ENCODE data around the gene PCNX2.
"Not testable (repeated sequence)": the region's sequence is repeated elsewhere in the genome, so short reads cannot be mapped to it uniquely, and the experiment has no call there.

PCNX2 gene

DNA sequence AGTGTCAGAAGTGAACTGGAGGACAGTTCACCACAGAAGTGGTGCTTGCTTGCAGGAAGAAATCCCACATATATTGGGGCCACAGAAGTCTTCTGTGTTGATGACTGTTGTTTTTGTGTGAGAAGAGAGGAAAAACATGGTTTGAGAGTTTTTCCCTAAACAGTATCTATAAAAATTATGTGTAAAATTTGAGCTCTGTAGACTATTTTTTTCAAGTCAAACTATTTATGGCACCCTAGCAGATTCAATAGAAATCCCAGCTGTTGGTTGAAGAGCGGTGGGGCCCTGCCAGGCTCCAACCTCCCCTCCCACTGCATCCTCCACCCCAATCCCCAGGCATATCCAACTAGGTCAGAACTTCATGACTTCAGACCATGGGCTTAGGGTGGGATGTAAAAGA is 283.5 kb downstream of the PCNX2 start:
- H3K27ac ChIP-seq = no peak overlapping the region
- TF ChIP-seq CTCF (conservative IDR thresholded peaks at IDR 0.05) (no peak), ZFX (IDR thresholded peaks at IDR 0.05) (no peak)

DNA sequence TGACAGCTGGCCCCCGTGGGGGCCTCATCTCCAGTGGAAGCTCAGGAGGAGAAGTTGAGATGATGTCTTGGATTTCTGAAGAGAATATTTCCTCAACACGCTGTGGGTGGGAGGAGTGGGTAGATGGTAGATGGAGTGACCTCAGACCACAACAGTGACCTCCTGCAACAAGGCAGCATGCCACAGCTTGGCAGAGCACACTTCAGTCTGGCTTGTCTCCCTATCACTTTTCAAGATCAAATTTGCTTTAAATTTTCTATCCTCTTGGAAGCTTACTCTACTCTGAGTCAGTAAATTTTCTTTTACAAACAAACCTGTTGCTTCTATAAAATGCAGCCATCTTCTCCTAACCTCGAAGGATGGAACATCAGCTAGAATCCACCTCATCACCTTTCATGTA is 285.4 kb downstream of the PCNX2 start:
- H3K27ac ChIP-seq = peak overlapping the region; percentile 45

GRCh38 chr1:233006541-233006973 is 289.0 kb downstream of the PCNX2 start:
- TF ChIP-seq CTCF (conservative IDR thresholded peaks at IDR 0.05) = no peak
- no peak for TF ChIP-seq ZFX (IDR thresholded peaks at IDR 0.05)
- no peak overlapping the region for H3K27ac ChIP-seq

More for the DNA sequence above, 285.4 kb downstream of the PCNX2 start:
- TF ChIP-seq ZFX (IDR thresholded peaks at IDR 0.05) (no peak), CTCF (conservative IDR thresholded peaks at IDR 0.05) (no peak)

DNA sequence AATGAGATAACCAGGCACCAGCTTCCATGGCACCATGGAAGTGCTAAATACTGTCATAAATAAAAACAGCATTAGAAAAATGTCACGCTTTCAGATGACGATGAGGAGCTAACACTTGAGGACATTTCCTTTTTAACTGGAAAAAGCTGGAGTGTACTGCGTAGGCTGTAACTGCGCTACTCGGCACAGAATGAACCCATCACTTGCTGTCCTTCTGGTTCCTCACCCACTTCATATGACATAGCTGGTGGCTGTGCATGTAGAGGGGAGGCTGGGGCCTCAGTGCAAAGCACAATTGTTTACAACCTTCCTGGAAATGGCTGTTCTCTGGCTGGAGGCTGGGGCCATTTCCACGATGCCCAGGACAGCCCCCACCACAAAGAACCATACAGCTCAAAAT is 289.4 kb downstream of the PCNX2 start:
- no peak overlapping the region for H3K27ac ChIP-seq
- no peak for TF ChIP-seq CTCF (conservative IDR thresholded peaks at IDR 0.05)
- no peak for TF ChIP-seq ZFX (IDR thresholded peaks at IDR 0.05)

DNA sequence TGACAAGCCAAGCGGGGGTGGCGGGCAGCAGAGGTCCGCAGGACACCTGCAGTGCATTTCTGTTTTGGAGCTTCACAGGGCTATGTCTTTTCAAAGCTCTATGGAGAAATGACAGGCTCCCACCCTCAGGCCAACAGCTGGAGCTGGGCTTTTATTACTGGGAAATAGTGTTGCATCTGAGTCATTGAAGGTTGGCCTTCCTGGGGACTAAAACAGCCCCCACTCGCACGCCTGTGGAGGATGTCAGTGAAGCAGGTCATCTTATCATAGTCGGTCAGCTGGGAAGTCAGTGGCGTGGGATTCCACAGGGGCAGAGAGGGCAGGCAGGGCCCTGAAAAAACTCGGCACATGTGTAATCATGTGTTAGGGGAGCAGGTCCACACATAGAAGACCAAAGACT is 289.8 kb downstream of the PCNX2 start:
- no peak overlapping the region for H3K27ac ChIP-seq
- no peak for TF ChIP-seq CTCF (conservative IDR thresholded peaks at IDR 0.05)
- TF ChIP-seq ZFX (IDR thresholded peaks at IDR 0.05) = no peak

DNA sequence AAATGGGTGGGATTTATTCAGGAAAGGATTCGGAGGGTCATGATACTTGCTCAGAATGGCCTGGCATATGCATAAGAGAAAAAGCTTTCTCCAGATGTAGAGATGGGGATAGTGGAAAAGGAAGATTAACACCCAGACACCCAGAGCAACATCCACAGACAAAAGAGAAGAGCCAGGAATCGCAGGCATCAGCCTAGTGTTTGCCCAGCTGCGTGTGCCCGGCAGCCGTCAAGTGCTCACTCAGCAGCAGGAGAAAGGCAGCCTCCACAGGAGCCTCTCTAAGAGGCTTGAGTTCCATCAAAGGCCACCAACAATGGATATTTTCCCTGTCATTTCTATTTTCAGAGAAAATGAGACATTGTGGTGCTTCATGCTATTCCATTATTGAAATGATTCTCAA is 290.4 kb downstream of the PCNX2 start:
- no peak overlapping the region for H3K27ac ChIP-seq
- no peak for TF ChIP-seq ZFX (IDR thresholded peaks at IDR 0.05)
- TF ChIP-seq CTCF (conservative IDR thresholded peaks at IDR 0.05) = no peak

DNA sequence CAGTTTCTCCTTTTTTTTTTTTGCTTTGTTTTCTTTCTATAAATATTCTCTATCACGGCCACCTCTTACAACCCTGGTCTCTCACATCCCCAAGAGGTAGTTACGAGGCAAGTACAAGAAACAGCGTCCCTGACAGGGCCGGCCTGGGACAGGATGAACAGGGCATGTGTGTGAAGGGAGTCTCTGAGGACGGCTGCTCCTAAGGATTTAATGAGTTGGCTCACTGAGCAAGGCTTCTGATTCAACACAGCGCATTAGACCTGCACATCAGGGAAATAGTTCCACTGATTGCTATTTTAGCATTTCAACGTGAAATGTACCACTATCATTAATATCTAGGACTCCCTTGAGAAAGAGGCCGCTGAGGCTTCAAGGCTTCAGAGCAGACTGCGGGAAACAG is 291.1 kb downstream of the PCNX2 start:
- TF ChIP-seq ZFX (IDR thresholded peaks at IDR 0.05) (no peak), CTCF (conservative IDR thresholded peaks at IDR 0.05) (no peak)
- H3K27ac ChIP-seq = no peak overlapping the region

DNA sequence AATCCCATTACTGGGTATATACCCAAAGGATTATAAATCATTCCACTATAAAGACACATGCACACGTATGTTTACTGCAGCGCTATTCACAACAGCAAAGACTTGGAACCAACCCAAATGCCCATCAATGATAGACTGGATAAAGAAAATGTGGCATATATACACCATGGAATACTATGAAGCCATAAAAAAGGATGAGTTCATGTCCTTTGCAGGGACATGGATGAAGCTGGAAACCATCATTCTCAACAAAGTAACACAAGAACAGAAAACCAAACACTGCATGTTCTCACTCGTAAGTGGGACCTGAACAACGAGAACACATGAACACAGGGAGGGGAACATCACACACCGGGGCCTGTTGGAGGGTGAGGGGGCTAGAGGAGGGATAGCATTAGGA is 291.9 kb downstream of the PCNX2 start:
- not testable (repeated sequence) for H3K27ac ChIP-seq

Data from C4-2B (cell line).